CD14-positive monocyte (primary cell): ENCODE results near the gene PANK4. TPM values are rescaled to one million over a fixed set of nuclear protein-coding genes. Genes with fewer than 3 reads are reported as not detected.

Experiments
- DNase-seq, 3 donors: peaks; one replicate each; pipeline ENCODE4 v3.0.0-alpha.2; 2011 to 2022
- H2AFZ ChIP-seq: 2 replicates; pipeline ENCODE4 v1.6.0; 2012; ENCODE audit warnings: mild to moderate bottlenecking, low read depth, low read length, inconsistent platforms; ENCODE audit not compliant: insufficient read depth, poor library complexity, severe bottlenecking
- H3K27ac ChIP-seq, 2 donors: 1 replicate in 1 of 2; 2 replicates in 1 of 2; pipeline ENCODE4 v1.5.1; 2012 to 2013; ENCODE audit warnings: low read length in 2 of 2, control low read depth in 1 of 2, inconsistent platforms in 1 of 2, low read depth in 1 of 2, mild to moderate bottlenecking in 1 of 2
- H3K27me3 ChIP-seq, 2 donors: one replicate each; pipeline versions ENCODE4 v1.6.0 to v1.6.1; 2011 to 2013; ENCODE audit warnings: low read length in 2 of 2; ENCODE audit not compliant: control insufficient read depth in 2 of 2, insufficient read depth in 2 of 2
- H3K36me3 ChIP-seq, 2 donors: replicated peaks in 1 of 2; 1 replicate in 1 of 2; 2 replicates in 1 of 2; pipeline versions ENCODE4 v1.5.1 to v1.6.1; 2012 to 2013; ENCODE audit warnings: low read length in 2 of 2, control low read depth in 1 of 2, inconsistent platforms in 1 of 2, mild to moderate bottlenecking in 1 of 2; ENCODE audit not compliant: insufficient read depth in 2 of 2, control insufficient read depth in 1 of 2
- H3K4me1 ChIP-seq, 2 donors: 1 replicate in 1 of 2; 2 replicates in 1 of 2; pipeline versions ENCODE4 v1.5.1 to v1.6.1; 2012 to 2013; ENCODE audit warnings: low read length in 2 of 2, control low read depth in 1 of 2, inconsistent platforms in 1 of 2, mild to moderate bottlenecking in 1 of 2, moderate library complexity in 1 of 2; ENCODE audit not compliant: insufficient read depth in 2 of 2, control insufficient read depth in 1 of 2
- H3K4me2 ChIP-seq: replicated peaks from 2 replicates; pipeline ENCODE3; 2012; ENCODE audit warnings: low read length, moderate library complexity, mild to moderate bottlenecking; ENCODE audit not compliant: poor library complexity, severe bottlenecking; ENCODE audit errors: extremely low read depth
- H3K4me3 ChIP-seq, 3 experiments: fragments of 200-600 bp in 1 of 3; sonication (generic) in 1 of 3; replicated peaks in 1 of 3; 1 replicate in 2 of 3; 2 replicates in 1 of 3; pipeline ENCODE4 v1.5.1; 2011 to 2013; ENCODE audit warnings: low read length in 3 of 3, mild to moderate bottlenecking in 3 of 3, control low read depth in 2 of 3, low read depth in 2 of 3, inconsistent platforms in 1 of 3, moderate library complexity in 1 of 3
- H3K79me2 ChIP-seq: 2 replicates; pipeline ENCODE4 v1.6.0; 2012; ENCODE audit warnings: mild to moderate bottlenecking, control low read depth, inconsistent platforms, low read length, moderate library complexity; ENCODE audit not compliant: insufficient read depth
- H3K9ac ChIP-seq: 2 replicates; pipeline ENCODE4 v1.6.0; 2017; ENCODE audit warnings: low read length, mild to moderate bottlenecking; ENCODE audit not compliant: insufficient read depth, poor library complexity, severe bottlenecking
- H3K9me3 ChIP-seq, 2 donors: replicated peaks in 1 of 2; 1 replicate in 1 of 2; 2 replicates in 1 of 2; pipeline versions ENCODE4 v1.5.1 to v1.6.1; 2012 to 2013; ENCODE audit warnings: low read length in 2 of 2, control low read depth in 1 of 2; ENCODE audit not compliant: control insufficient read depth in 1 of 2, insufficient read depth in 1 of 2
- H4K20me1 ChIP-seq: 2 replicates; pipeline ENCODE4 v1.6.0; 2012; ENCODE audit warnings: mild to moderate bottlenecking, low read length, control low read depth, moderate library complexity; ENCODE audit not compliant: insufficient read depth
- H3K27ac Mint-ChIP-seq, 7 donors: one replicate each; pipeline ENCODE4 v1.8.0; 2020; ENCODE audit warnings: mild to moderate bottlenecking in 7 of 7, mixed read lengths in 7 of 7, moderate library complexity in 6 of 7, inconsistent platforms in 2 of 7
- H3K27me3 Mint-ChIP-seq, 3 donors: one replicate each; pipeline ENCODE4 v1.8.0; 2021 to 2022; ENCODE audit warnings: low read depth in 3 of 3, mild to moderate bottlenecking in 3 of 3, mixed read lengths in 3 of 3, moderate library complexity in 3 of 3, inconsistent platforms in 1 of 3
- H3K36me3 Mint-ChIP-seq, 2 donors: one replicate each; pipeline ENCODE4 v1.8.0; 2020; ENCODE audit warnings: mixed read lengths in 2 of 2, inconsistent platforms in 1 of 2, mild to moderate bottlenecking in 1 of 2
- H3K4me1 Mint-ChIP-seq: one replicate; pipeline ENCODE4 v1.8.0; 2020; ENCODE audit warnings: mild to moderate bottlenecking, mixed read lengths
- H3K4me3 Mint-ChIP-seq, 2 donors: one replicate each; pipeline ENCODE4 v1.8.0; 2020; ENCODE audit warnings: mild to moderate bottlenecking in 2 of 2, mixed read lengths in 2 of 2, moderate library complexity in 1 of 2
- H3K9me3 Mint-ChIP-seq, 7 donors: one replicate each; pipeline ENCODE4 v1.8.0; 2020 to 2022; ENCODE audit warnings: mixed read lengths in 7 of 7, mild to moderate bottlenecking in 6 of 7, moderate library complexity in 6 of 7, inconsistent platforms in 2 of 7
- CTCF ChIP-seq: fragments of 200-600 bp; IDR thresholded peaks from one replicate; pipeline ENCODE4 v1.8.0; 2022; ENCODE audit warnings: antibody characterized with exemption, mild to moderate bottlenecking
- WGBS: methylation state at CpG from one replicate; pipeline ENCODE4 v1.1.5; 2013; ENCODE audit warnings: missing lambda C conversion rate; ENCODE audit not compliant: insufficient coverage; 5-methylcytosine and 5-hydroxymethylcytosine counted together
- intact Hi-C, 2 donors: fragments of 100-400 bp; cut with micrococcal nuclease; formaldehyde crosslinking; loops; one replicate each; pipeline versions ENCODE4 v1.15.0 to v1.15.1; 2023
- polyA plus RNA-seq, 3 donors: library from polyadenylated mRNA; depleted of rRNA in 1 of 3; unstranded in 2 of 3; stranded (reverse) in 1 of 3; fragments of 300-500 nt in 2 of 3; fragments of >200 nt in 1 of 3; fragmentation: Illumina TruSeq in 2 of 3; gene quantifications; 1 replicate in 2 of 3; 2 replicates in 1 of 3; pipeline ENCODE4 v1.2.3, GENCODE V29; 2012 to 2021

The PANK4 gene
- polyA plus RNA-seq, 3 donors, result 11.9 to 30.2 (median 13.7) TPM

GRCh38 chr1:2506007-2506860 is 20.2 kb downstream of the PANK4 start:
- H3K4me3 ChIP-seq, result no peak overlapping the region
- TF ChIP-seq CTCF, result no peak
- no peaks in the 10 kb centered on the region for H3K9me3 Mint-ChIP-seq
- H3K27me3 Mint-ChIP-seq, result peaks cover 0 to 5% (median 0%) of the 10 kb centered on the region in 3 donors
- no peak overlapping the region for H3K27ac ChIP-seq
- intact Hi-C loops, result no loop called here
- H3K9me3 ChIP-seq, result no peaks in the 10 kb centered on the region
- H3K9ac ChIP-seq, result no peak overlapping the region
- no peaks in the 10 kb centered on the region for H3K79me2 ChIP-seq
- no peak overlapping the region for H3K27ac Mint-ChIP-seq
- H3K36me3 ChIP-seq, result peaks cover 40 to 41% of the 10 kb centered on the region in 2 donors
- H2AFZ ChIP-seq, result no peak overlapping the region
- H3K27me3 ChIP-seq, result no peaks in the 10 kb centered on the region
- H3K4me1 Mint-ChIP-seq, result no peaks in the 10 kb centered on the region
- 70% methylated on average over 27 of the region's 30 CpGs for WGBS
- peaks cover 22 to 32% of the 10 kb centered on the region in 2 donors for H3K36me3 Mint-ChIP-seq
- no peaks in the 10 kb centered on the region for H3K4me1 ChIP-seq
- no peak overlapping the region for H3K4me2 ChIP-seq
- no peak for DNase-seq
- H3K4me3 Mint-ChIP-seq, result no peak overlapping the region
- peaks cover 38% of the 10 kb centered on the region for H4K20me1 ChIP-seq

GRCh38 chr1:2505461-2505994 is 20.9 kb downstream of the PANK4 start:
- Mint-ChIP-seq H3K36me3 (peaks cover 18 to 26% of the 10 kb centered on the region in 2 donors), H3K9me3 (no peaks in the 10 kb centered on the region), H3K27me3 (peaks cover 0 to 4% (median 0%) of the 10 kb centered on the region in 3 donors), H3K4me1 (no peaks in the 10 kb centered on the region), H3K4me3 (no peak overlapping the region), H3K27ac (no peak overlapping the region)
- Histone ChIP-seq H3K9me3 (no peaks in the 10 kb centered on the region), H3K36me3 (peaks cover 33 to 34% of the 10 kb centered on the region in 2 donors), H3K4me3 (no peak overlapping the region), H3K4me1 (no peaks in the 10 kb centered on the region), H4K20me1 (peaks cover 38% of the 10 kb centered on the region), H3K27me3 (no peaks in the 10 kb centered on the region), H2AFZ (no peak overlapping the region), H3K79me2 (no peaks in the 10 kb centered on the region), H3K4me2 (no peak overlapping the region), H3K27ac (no peak overlapping the region), H3K9ac (no peak overlapping the region)
- intact Hi-C loops, result no loop called here
- TF ChIP-seq CTCF, result no peak
- no peak for DNase-seq
- 91% methylated on average over 20 of the region's 21 CpGs for WGBS
